ENCODE results near the gene MAST4.

DNA sequence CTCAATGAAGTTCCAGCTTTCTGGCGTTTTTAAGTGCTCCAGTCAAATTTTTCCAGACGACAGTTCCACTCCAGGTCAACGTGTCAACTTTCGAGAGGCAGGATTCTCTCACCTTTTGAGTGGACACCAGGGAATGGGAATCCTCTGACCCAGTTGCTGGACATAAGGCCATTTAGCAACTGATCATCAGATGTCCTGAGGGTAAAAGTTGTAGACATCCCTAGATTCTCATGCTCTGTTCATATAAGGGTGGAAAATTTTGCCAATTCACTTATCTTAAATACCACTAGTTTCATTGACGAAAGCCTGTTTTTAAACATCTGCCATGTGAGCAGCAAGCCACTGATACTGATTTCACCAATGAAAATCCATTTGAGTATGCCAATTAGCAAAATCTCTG, 275.5 kb downstream of the MAST4 start:
- TF ChIP-seq, protein P1, sequence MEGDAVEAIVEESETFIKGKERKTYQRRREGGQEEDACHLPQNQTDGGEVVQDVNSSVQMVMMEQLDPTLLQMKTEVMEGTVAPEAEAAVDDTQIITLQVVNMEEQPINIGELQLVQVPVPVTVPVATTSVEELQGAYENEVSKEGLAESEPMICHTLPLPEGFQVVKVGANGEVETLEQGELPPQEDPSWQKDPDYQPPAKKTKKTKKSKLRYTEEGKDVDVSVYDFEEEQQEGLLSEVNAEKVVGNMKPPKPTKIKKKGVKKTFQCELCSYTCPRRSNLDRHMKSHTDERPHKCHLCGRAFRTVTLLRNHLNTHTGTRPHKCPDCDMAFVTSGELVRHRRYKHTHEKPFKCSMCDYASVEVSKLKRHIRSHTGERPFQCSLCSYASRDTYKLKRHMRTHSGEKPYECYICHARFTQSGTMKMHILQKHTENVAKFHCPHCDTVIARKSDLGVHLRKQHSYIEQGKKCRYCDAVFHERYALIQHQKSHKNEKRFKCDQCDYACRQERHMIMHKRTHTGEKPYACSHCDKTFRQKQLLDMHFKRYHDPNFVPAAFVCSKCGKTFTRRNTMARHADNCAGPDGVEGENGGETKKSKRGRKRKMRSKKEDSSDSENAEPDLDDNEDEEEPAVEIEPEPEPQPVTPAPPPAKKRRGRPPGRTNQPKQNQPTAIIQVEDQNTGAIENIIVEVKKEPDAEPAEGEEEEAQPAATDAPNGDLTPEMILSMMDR (IDR thresholded peaks at IDR 0.05; ENCODE audit: low read depth, low read length), result no peak
- no peak for TF ChIP-seq EZH2phosphoT487 (IDR thresholded peaks at IDR 0.05; ENCODE audit: low read depth)

All from OCI-LY3 (cell line).